OCI-M1 (cell line): ENCODE data around the gene KCP.

Experiments
- DNase-seq: peaks from one replicate; lab custom pipeline; 2025; lab: John Stamatoyannopoulos, UW

Gene KCP

GRCh38 chr7:128906001-128906765 lies 4.3 kb downstream of the KCP start:
- DNase-seq, result peak; percentile 7

GRCh38 chr7:128904381-128905197 lies 5.9 kb downstream of the KCP start:
- peak; percentile 61 for DNase-seq

GRCh38 chr7:128903621-128904361 lies 6.7 kb downstream of the KCP start:
- no peak for DNase-seq

GRCh38 chr7:128902761-128903585 lies 7.5 kb downstream of the KCP start:
- DNase-seq, result no peak

- DNase-seq, result no peak
Observed at GRCh38 chr7:128900237-128900636, 10.3 kb downstream of the KCP start.

GRCh38 chr7:128899392-128899791 lies 11.1 kb downstream of the KCP start:
- peak; percentile 4 for DNase-seq

GRCh38 chr7:128895320-128895719 lies 15.2 kb downstream of the KCP start:
- no peak for DNase-seq

GRCh38 chr7:128894101-128894440 lies 16.4 kb downstream of the KCP start:
- no peak for DNase-seq

- DNase-seq, result no peak
Observed at GRCh38 chr7:128893251-128894100, 17.0 kb downstream of the KCP start.

- no peak for DNase-seq
Observed at GRCh38 chr7:128892521-128893250, 17.8 kb downstream of the KCP start.

GRCh38 chr7:128891942-128892269 lies 18.6 kb downstream of the KCP start:
- no peak for DNase-seq

- DNase-seq, result no peak
Observed at GRCh38 chr7:128891110-128891941, 19.2 kb downstream of the KCP start.

- DNase-seq, result no peak
Observed at GRCh38 chr7:128890306-128891109, 20.0 kb downstream of the KCP start.

- no peak for DNase-seq
Observed at GRCh38 chr7:128889121-128889520, 21.4 kb downstream of the KCP start.

GRCh38 chr7:128888756-128889095 lies 21.8 kb downstream of the KCP start:
- no peak for DNase-seq

- no peak for DNase-seq
Observed at GRCh38 chr7:128888039-128888755, 22.3 kb downstream of the KCP start.

- DNase-seq, result no peak
Observed at GRCh38 chr7:128887169-128888038, 23.1 kb downstream of the KCP start.
